GM18907 (cell line): ENCODE results near the gene SSR3.
A peak's percentile ranks its signal among the peaks of the same experiment; 100 is the strongest.

Source experiments
- ATAC-seq: cut with Tn5 transposase; IDR thresholded peaks from one replicate; pipeline ENCODE4 v1.9.1; 2021; ENCODE audit warnings: mild to moderate bottlenecking, moderate library complexity; ENCODE audit not compliant: unreplicated experiment

The SSR3 gene

DNA sequence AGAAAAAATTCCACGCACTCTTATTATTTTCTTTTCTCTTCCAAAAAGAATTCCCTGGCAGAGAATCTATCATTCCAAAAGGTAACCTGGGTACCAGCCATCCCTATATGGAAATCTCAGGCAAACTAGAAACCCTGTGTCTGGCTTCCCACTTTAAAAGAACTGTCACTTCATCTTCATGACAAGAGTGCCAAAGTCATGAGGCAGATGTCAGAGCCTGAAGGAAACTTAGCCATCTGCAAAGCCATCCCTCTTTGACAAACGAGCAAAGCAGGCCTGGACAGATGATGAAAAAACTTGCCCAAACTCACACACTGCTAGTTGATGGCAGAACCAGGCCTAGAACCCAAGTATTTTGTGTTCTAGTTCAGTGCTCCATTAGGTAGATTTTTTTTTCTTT lies 15.9 kb downstream of the SSR3 start:
- no peak for ATAC-seq

DNA sequence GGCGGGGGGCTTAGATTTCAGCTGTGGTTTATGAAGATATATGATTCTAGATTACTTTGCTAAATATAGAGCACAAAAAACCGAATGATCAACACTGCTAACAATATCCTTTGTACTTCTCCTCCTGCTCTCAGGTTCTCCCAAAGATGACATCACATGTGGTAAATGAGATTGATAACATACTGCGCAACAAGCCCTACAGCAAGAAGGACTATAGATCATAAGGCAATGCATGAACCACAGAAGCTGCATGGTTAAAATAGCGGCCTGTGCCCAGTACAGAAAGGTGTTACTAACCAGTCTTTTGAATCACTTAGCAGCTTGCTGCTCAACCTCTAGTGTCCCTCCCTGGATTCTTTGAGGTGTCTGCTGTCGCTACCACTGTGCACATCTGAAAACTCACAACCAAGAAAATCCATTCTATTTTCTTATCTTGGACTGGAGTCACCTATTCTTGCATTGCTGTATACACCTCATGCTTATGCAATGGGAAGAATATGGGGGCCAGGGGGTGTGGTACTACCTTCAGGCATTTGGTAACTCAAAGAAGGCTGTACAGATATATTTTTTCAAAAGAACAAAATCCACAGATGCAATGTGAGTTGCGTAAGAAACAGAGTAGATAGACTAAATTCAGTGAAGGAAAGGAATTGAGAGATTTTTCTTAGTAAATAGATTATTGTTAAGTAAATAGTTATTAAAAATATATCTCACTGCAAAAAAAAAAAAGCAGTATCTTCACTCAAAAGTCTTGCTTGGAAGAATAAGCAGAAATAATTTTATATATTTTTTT lies 18.2 kb downstream of the SSR3 start:
- ATAC-seq: no peak

DNA sequence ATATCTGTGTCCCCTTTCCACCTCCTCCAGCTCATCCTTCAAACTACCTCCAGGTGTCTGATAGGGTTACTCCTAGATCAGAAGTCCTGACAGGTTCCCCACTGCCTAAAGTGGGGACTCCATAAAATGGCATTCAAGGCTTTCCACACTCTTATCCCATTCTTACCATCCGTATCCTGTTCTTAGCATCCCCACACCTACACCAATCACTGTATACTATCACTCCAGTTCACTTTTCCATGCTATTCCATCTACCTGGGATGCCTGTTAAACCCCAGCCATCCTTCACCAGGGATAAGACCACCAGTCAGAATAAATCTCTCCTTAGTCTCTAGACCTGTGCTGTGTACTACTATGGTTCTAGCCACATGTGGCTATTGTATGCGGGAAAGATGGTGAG lies 19.1 kb downstream of the SSR3 start:
- no peak for ATAC-seq

DNA sequence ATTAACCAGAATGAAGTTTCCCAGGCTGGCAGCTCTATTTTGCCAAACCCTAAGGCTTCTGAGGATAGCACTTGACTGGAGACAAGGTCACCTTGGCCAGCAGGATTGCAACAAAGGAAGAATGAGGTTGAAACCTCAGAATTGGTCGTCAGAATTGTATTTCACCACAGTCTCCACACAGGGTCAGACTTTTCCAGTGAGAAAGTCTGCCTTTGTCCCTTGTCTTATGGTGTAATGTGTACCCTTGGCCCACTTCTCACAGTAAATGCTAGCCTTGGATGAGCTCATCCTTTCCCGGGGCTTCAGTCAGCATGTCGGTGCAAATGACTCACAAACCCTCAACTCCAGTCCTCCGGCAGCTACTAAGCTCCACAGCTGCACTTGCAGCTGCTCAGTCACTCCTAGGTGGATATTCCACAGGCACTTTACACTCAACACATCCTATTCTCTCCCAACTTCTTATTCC lies 19.7 kb downstream of the SSR3 start:
- no peak for ATAC-seq

DNA sequence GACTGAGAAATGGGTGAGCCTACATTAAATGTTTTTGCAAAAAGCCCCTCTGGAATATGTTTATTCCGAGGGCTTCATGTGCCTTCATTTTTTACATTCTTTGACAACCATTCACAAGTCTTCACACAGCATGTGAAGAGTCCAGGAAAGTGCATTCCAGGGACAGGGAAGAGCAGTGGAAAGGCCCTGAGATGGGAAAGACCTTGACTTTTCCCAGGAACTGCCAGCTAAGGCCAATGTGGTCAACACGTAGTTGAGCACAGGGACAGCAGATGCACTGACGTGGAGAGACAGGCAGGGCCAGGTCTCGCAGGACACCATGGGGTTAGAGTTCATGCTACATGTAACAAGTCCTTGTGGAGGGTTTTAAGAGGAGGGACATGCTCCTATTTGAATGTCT lies 21.7 kb downstream of the SSR3 start:
- no peak for ATAC-seq

DNA sequence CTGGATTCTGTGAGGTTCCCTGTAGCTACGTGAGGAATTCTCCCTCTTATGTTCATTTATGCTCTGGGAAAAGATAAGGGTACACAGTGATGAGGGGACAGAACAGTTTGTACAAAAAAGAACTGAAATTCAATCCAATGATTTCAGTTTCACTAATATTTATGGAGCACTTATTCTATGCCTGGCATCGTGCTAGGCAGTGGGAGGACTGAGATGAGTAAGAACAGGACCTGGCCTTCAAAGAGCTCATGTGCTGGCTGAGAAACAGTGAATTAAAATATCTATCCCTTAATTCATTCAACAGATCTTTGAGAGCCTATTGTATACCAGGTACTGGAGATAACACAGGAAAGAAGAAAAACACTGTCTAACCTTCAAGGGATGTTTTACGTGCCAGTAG lies 22.2 kb downstream of the SSR3 start:
- ATAC-seq: no peak

DNA sequence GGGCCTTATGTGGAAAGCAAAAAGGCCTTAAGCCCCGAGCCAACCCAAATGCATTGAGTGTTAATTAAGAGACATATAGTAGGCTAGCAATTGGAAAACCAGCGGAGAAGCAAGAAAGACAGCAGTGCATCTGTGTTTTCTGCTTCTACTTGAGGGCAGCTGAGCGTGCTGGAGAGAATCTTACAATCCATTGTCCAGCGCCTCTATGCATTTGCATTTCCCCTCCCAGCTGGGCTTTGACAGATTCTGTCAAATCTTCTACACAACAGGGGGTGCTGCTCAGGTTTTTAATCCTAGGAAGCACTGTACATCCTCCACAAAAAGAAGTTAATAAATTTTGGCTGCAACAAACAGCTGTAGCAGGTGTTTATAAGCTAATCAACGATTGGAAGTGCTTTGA lies 23.9 kb downstream of the SSR3 start:
- ATAC-seq: no peak

DNA sequence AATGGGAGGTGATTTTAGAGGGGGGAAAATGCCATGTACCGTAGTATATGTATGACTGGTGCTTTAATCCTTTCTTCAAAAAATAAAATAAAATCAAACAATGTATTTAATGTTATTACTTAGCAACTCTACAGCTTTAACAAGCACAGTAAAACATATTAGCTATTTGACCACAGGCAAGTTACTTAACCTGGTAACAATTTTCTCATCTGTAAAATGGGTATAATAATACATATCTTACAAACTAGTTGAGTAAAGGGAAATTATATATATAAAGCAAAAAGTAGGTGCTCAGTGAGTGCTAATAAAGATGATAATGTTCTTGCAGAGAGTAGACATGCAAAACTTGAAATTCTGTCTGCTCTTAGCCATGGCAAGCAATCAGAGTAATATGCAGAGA lies 27.9 kb downstream of the SSR3 start:
- ATAC-seq: no peak

DNA sequence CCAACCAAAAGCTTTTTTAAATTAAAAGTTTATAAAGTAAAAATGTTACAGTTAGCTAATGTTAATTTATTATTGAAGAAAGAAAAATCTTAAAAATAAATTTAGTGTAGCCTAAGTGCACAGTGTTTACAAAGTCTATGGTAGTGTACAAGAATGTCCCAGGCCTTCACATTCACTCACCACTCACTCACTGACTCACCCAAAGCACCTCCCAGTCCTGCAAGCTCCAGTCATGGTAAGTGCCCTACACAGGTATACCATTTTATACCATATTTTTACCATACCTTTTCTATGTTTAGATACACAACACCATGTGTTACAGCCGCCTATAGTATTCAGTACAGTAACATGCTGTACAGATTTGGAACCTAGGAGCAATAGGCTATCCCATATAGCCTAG lies 29.1 kb downstream of the SSR3 start:
- ATAC-seq: no peak

DNA sequence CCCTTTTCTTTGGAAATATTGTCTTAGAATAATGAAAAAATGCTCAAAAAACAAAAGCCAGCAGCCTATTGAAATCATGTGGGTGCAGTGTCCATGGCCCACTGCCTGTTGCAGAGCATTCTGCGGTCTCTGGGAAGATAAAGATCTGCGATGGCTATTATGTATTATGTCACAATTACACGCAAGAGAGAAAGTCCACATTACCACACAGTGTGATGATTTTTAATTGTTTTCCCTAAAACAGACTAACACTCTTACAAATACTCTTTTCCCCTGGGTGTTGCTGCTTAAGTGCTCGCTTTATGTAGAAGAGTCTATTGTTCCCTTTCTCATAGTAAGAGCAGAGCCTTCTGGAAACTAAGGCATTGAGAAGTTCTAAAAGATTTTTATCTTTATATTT lies 32.2 kb downstream of the SSR3 start:
- no peak for ATAC-seq

DNA sequence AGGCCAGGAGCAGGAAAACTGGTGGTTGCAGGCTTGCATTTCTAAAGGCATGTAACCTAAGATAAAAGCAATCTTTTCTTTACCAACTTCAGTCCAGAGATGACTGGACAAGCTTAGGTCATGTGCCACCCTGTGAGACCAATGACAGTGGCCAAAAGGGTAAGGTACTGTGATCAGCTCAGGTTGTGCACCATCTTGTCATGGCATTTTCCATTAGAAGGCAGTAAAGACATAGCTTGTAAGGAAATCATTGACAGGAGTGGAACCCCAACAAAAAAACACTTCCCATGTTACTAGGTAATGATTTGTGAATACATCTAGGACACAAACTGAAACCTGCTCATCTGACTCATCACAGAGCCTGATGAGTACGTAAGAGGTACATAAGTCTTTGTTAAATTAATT lies 35.2 kb downstream of the SSR3 start:
- ATAC-seq: peak; percentile 90

DNA sequence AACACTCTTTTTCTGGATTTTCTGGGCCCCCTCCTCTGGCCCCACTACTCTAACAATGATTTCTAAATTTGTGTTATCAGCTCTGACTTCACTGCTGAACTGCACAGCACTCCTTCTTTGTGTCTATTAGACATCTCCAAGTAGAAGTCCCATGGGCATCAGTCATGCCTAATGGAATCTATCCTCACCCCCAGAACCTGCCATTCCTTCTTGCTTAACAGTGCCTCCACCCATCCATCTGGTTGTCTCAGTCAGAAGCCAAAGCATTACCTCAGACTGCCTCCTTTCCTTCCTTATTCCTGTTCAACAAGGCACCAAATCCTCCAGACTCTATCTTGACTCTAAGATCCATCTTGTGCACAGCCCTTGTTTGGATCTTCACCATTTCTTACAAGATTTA lies 36.2 kb downstream of the SSR3 start:
- no peak for ATAC-seq

DNA sequence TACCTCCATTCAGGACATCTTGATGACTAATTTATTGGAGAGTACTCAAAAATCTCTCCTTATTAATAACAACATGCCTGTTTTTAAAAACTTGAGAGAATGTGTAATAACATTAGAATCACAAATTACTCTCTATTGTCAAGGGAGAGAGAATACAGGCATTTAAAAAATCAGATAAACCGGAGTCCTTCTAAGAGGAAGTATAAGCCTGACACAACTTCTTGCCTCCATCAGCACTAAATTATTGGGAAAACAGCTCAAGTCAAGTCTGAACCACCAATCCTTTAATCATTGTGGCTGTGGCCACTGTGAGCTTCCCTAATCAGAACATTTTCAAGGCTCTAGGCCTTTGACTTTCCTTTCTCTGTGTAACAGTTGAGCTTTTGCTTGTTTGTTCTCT lies 38.0 kb downstream of the SSR3 start:
- ATAC-seq: no peak

DNA sequence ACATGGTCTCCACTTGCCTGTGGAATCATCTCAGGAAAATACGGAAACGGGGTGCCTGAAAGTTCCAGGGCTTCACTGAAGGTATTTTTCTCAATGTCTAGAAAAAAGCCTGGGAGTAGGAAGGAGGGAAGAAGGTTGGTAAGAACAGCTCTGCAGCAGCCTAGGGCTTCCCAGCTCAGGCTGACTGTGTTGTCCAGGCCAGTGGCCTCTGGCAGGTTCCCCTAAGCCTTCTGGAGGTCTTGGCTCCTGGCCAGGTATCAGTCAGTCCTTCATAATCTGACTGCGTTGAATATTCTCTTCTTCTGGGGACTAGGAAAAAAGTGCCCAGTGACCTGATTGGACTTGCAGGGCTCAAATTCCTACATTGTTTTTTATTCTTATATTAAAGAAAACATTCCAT lies 38.6 kb downstream of the SSR3 start:
- no peak for ATAC-seq

DNA sequence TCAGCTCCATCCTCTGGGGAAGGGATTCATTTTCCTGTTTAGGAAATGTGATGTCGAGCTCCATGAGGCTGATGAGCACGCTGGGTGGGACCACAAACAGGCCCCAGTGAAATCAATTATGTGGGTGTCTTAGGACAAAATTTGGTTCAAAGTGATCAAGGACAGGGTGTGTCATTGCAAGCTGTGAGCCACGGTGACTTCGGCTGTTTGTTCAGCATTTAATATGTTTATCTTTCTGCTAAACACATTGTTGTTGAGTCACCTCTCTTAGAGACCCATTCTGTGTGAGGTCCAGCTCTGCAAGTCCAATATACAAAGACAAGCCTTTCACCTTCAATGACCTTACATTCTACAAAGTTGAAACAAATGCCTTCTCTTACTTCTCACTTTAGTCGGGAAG lies 41.3 kb downstream of the SSR3 start:
- no peak for ATAC-seq

DNA sequence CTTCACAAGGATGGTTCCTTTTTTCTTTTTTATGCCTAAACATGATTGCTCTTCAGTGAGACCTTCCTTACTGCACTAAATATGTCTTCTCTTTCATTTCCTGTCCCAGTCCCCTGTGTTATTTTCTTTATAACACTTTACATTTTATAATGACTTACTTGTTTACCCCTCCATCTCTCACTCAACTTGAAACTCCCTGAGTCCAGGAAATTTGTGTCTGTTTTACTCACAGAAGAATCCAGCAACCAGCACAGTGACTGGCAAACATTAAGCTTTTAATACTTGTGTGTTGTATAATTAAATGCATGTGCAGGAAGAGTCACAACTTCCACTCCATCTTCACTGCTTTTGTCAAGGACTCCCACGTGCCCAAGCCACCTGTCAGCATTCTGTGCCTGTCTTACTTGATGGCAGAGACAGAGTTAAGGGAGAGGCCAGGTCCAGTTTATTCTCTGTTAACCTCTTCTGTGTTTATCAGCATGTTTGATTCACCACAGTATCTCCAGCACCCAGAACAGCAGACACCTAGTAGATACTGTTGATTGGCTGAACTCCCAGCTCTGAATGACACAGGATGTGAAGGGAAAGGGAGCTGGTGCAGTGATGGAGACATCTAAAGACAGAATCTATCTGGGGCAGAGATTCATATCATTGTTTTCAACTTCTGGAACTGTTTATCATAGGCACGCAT lies 42.8 kb downstream of the SSR3 start:
- ATAC-seq: no peak

DNA sequence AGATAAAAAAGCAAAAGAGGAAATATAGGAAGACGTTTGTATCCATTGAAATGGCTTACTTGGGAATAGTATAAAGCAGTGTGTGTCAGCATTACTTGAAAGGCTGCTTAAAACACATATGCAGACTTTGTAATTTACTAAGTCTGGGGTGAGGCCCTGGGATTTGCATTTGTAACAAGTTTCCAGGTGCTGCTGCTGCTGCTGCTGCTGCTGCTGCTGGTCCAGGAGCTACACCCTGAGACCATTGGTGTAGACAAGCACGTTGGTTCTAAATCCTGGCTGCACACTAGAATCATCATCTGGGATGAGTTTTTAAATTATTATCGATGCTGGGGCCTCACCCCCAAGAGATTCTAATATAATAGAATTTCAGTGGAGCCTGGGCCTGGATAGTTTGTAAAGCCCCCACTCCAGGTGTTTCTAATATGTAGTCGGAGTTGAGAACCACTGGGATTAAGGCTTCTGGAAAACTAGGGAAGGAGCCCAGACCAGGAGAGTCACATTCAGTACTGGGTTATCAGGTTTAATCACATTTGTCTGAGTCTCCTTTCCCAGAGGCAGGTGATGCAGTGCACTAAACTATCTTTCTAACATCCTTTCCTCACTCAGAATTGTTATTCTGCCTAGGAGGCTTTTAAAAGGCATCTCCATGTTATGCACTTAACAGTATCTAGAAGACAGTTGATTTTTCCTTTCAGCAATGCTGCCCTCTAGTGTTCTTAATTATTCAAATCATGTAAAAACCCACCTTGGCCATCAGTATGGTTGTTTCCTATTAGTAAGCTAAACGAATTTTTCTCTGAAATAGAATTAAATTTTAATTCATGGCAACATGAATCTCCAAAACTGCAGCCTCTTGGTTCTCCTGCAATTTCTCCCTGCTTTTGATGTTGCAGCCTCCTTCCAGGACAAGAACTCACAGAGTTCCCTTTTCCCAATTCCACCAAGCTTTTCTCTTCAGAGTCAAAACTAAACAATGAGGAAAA lies 45.4 kb downstream of the SSR3 start:
- peak; percentile 80 for ATAC-seq

DNA sequence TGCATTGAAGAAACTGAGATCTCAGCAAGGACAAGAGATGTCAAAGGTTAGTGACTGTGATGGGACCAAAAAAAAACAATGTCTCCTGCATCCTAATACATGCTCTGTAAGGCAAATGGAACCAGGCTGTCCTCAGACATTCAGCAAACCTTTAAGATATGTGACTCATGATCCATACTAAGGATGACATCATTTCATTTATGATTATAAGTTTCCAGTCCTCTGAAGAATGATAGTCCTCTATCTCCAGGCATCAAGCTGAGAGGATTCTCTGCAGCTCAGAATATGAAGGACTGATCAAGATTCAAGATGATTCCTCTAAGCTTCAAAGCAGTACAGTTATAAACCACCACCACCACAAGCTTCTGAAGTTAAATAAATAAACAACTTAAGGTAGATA lies 47.6 kb downstream of the SSR3 start:
- ATAC-seq: no peak

DNA sequence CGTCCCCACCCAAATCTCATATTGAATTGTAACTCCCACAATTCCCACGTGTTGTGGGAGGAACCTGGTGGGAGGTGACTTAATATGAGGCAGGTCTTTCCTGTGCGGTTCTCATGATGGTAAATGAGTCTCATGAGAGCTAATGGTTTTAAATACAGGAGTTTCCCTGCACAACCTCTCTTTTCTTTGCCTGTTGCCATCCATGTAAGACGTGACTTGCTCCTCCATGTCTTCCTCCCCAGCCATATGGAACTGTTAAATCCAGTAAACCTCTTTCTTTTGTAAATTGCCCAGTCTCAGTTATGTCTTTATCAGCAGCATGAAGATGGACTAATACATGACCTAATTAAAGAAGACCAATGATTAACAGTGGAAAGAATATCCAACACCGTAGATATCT lies 56.6 kb downstream of the SSR3 start:
- no peak for ATAC-seq

DNA sequence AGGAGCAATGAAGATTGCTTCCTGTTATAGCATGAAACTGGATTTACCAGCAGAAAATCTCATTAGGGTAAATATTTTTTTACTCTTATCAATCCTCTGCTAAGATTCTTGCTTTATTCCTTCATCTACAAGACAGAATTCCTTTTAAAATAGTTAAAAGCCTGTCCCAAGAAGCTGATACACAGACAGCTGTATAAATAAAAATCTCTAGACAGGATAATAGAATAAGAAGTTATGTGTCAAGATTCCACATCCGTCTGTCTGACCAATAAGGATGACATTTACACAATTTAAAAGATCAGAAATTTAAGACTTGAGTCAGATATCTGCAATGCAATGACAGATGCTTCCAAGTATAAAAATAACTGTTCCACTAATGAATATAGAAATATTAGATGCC lies 57.6 kb downstream of the SSR3 start:
- no peak for ATAC-seq

DNA sequence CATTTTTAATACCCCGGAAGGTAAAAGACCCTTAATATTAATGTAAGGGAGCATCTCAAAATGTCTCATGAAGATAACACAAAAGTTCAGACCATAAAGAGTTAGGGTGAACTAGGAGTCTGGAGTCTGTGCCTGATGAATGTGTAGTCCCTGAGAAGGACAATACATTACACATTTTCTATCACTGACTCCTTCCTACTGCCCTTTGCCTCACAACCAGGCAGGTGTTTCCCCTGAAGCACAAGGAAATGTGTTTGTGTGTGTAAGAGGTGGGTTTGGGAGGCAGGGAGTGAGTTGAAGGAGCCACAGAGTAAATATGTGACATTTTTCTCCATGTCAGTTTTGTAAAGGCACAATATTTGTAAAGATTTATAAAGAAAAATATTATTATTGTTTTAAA lies 59.1 kb downstream of the SSR3 start:
- no peak for ATAC-seq
